Measurements from ENCODE around the gene BTBD9. TPM values are rescaled to one million over a fixed set of nuclear protein-coding genes. Genes with fewer than 3 reads are reported as not detected.

BTBD9 gene
- total RNA-seq, 6 experiments from 2014 or later, result 4.5 to 7.5 (median 5.7) TPM

- no peak for ATAC-seq
- Histone ChIP-seq H3K36me3 (peaks cover 0 to 36% (median 3%) of the 10 kb centered on the region in 4 donors), H3K4me1 (no peaks in the 10 kb centered on the region), H3K27ac (no peak overlapping the region), H3K27me3 (no peaks in the 10 kb centered on the region), H3K9me3 (no peaks in the 10 kb centered on the region), H3K4me3 (no peak overlapping the region)
- intact Hi-C loops (cut with DNase I), result no loop called here
- no peak for DNase-seq
- TF ChIP-seq CTCF (IDR thresholded peaks at IDR 0.05), result no peak
- TF ChIP-seq POLR2A (IDR thresholded peaks at IDR 0.05), result no peak
- WGBS (ENCODE audit: insufficient coverage, low coverage, low lambda C conversion rate, missing lambda C conversion rate), result 100% methylated on average over 1 of the region's 1 CpG
Observed at GRCh38 chr6:38679668-38680067, 39.9 kb upstream of the BTBD9 start.

DNA sequence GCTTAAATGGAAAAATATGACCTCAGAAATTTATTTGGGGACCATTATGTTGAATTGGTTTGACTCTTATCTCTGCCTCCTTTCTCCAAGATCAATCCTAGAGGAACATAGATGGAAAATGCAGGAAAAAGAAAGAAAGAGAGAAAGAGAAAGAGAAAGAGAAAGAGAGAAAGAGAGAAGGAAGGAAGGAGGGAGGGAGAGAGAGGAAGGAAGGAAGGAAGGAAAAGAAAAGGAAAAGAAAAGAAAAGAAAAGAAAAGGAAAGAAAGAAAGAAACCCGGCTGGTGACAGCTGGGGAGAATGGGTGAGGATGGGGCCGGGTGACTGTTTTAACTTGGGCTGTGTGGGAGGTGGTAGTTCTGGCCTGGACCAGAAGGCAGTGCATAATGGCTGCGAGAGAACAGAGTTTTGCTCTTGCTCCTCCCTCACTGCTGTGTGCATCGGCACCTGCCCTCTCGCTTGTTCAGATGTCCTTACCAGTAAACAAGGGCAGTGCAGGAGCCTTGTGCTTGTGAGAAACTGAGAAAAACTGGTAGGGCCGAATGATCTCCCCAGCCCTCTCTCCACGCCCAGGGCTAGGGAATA is 38.5 kb upstream of the BTBD9 start:
- no peak for DNase-seq
- H3K27ac ChIP-seq, result no peak overlapping the region
- 100% methylated on average over 2 of the region's 7 CpGs for WGBS (ENCODE audit: insufficient coverage, low coverage, low lambda C conversion rate, missing lambda C conversion rate)
- H3K4me3 ChIP-seq, result no peak overlapping the region
- H3K27me3 ChIP-seq, result no peaks in the 10 kb centered on the region
- intact Hi-C loops (cut with DNase I), result no loop called here
- no peaks in the 10 kb centered on the region for H3K4me1 ChIP-seq
- peaks cover 0 to 27% (median 2%) of the 10 kb centered on the region in 4 donors for H3K36me3 ChIP-seq
- H3K9me3 ChIP-seq, result no peaks in the 10 kb centered on the region
- TF ChIP-seq CTCF (IDR thresholded peaks at IDR 0.05) (no peak), POLR2A (IDR thresholded peaks at IDR 0.05) (no peak)
- ATAC-seq, result no peak

DNA sequence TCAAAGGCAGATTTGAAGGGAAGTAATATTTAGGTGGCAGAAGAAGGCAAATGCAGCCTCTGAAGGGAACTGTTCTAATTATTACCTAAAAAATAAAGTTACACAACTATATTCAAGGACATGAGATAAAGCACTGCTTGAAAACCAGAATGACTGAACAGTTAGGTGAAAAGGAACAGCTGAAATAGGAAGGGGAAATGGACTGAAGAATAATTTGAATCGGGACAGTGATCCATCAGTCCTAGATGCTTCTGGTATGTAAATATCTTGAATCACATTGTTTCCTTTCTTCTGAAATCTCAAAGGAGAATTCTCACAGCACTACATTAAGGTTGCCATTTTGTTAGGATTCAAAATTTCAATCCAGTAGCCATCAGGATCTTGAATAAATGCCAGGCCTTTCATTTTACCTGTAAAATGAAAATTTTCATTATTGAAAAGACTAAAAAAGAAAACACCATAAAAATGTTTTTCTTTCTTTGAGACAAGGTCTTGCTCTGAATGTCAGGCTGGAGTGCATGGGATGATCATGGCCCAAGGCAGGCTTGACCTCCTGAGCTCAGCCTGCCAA is 37.3 kb upstream of the BTBD9 start:
- peak overlapping the region in 1 of 3 donors; percentile 5 for H3K27ac ChIP-seq
- no peak overlapping the region for H3K4me3 ChIP-seq
- DNase-seq (no peak), ATAC-seq (peak in 1 of 4 donors; percentile 31)
- peaks cover 0 to 21% (median 2%) of the 10 kb centered on the region in 4 donors for H3K36me3 ChIP-seq
- H3K4me1 ChIP-seq, result no peaks in the 10 kb centered on the region
- WGBS (ENCODE audit: insufficient coverage, low coverage, low lambda C conversion rate, missing lambda C conversion rate), result 60% methylated on average over 1 of the region's 1 CpG
- TF ChIP-seq POLR2A (IDR thresholded peaks at IDR 0.05) (no peak), CTCF (IDR thresholded peaks at IDR 0.05) (no peak)
- no peaks in the 10 kb centered on the region for H3K9me3 ChIP-seq
- intact Hi-C loops (cut with DNase I), result no loop called here
- H3K27me3 ChIP-seq, result no peaks in the 10 kb centered on the region

DNA sequence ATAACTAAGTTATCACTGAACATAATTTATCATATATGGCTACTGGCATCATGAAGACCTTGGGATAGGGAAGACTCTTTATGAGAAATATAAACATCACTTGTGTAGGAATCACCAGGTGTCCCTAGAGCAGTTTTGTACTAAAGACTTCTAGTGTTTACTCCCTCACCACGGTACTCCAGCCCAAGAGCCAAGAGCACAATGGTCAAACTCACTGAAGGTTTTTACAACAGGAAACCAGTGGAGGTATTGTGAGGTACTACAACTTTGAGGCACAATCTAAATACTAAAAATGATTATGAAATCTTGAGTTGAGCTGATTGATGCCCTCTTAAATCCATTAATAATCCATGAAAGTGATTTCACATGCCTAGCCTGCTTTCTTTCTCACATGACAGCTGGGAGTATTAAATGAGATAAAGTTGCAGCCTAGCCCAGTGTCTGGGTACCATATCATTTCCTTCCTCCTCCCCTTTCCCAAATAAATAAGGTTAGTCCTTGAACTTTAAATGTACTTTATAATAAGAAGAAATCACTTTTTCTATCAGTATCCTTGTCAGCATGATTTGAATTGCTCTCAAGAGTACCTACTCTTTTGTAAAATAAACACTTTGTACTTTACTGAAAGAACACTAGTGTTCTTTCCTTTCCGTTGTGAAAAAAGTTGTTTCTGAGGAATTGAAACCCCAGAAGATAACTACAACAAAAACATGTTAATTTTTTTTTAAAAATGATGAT is 36.7 kb upstream of the BTBD9 start:
- no peak for DNase-seq
- Histone ChIP-seq H3K27ac (no peak overlapping the region), H3K36me3 (peaks cover 0 to 16% (median 2%) of the 10 kb centered on the region in 4 donors), H3K27me3 (no peaks in the 10 kb centered on the region), H3K4me3 (no peak overlapping the region), H3K9me3 (no peaks in the 10 kb centered on the region), H3K4me1 (no peaks in the 10 kb centered on the region)
- peak in 3 of 4 donors; percentile 22 to 62 (median 31) for ATAC-seq
- intact Hi-C loops (cut with DNase I), result no loop called here
- 42% methylated on average over 1 of the region's 2 CpGs for WGBS (ENCODE audit: insufficient coverage, low coverage, low lambda C conversion rate, missing lambda C conversion rate)
- TF ChIP-seq POLR2A (IDR thresholded peaks at IDR 0.05) (no peak), CTCF (IDR thresholded peaks at IDR 0.05) (no peak)
